HEK293T (cell line): ENCODE measurements around the gene BEST4.

ENCODE experiments used
- ARNT ChIP-seq: fragments of 450-650 bp; IDR thresholded peaks from 2 replicates; pipeline ENCODE4 v1.6.1; 2017; ENCODE audit warnings: mild to moderate bottlenecking
- FOXA1 ChIP-seq: fragments of 450-650 bp; IDR thresholded peaks from 2 replicates; pipeline ENCODE4 v1.6.1; 2016; ENCODE audit warnings: mild to moderate bottlenecking
- NFRKB ChIP-seq: fragments of 450-650 bp; IDR thresholded peaks from 2 replicates; pipeline ENCODE4 v1.6.1; 2016; ENCODE audit warnings: mild to moderate bottlenecking, moderate library complexity
- SP1 ChIP-seq: fragments of 450-650 bp; IDR thresholded peaks from 2 replicates; pipeline ENCODE4 v1.6.1; 2017
- ZNF384 ChIP-seq: fragments of 450-650 bp; IDR thresholded peaks from 2 replicates; pipeline ENCODE4 v1.6.1; 2016
- TF ChIP-seq, protein P1 (sequence below): fragments of 450-650 bp; IDR thresholded peaks from 2 replicates; pipeline ENCODE4 v1.6.1; 2016

DNA sequence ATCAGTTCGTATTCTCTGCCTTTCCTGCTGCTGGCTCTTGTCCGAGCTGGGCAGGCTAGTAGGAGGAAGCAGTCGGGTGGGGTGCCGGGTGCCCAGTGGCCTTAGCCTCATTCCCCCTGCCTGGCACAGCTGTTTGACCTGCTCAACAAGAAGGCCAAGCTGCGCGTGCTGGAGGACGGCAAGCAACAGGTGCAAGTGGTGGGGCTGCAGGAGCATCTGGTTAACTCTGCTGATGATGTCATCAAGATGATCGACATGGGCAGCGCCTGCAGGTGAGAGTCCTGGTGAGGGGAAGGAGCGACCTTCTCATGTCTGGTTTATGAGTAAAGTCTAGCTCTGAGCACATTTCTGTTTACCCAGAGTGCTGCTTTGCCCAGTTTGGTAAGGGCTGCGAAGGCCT lies 28.9 kb downstream of the BEST4 start:
- TF ChIP-seq SP1 (no peak), ARNT (no peak), FOXA1 (no peak), NFRKB (no peak), ZNF384 (no peak)
- TF ChIP-seq, protein P1, sequence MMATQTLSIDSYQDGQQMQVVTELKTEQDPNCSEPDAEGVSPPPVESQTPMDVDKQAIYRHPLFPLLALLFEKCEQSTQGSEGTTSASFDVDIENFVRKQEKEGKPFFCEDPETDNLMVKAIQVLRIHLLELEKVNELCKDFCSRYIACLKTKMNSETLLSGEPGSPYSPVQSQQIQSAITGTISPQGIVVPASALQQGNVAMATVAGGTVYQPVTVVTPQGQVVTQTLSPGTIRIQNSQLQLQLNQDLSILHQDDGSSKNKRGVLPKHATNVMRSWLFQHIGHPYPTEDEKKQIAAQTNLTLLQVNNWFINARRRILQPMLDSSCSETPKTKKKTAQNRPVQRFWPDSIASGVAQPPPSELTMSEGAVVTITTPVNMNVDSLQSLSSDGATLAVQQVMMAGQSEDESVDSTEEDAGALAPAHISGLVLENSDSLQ = no peak
